H1 (cell line): ENCODE data around the gene MS4A18. TPM values are rescaled to one million over a fixed set of nuclear protein-coding genes. Genes with fewer than 3 reads are reported as not detected.

ENCODE experiments used
- polyA plus RNA-seq, 7 experiments: library from polyadenylated mRNA; depleted of rRNA in 3 of 7; stranded (reverse) in 5 of 7; unstranded in 2 of 7; fragments of >200 nt in 5 of 7; fragments of 200-250 nt in 2 of 7; gene quantifications; 1 replicate in 5 of 7; 2 replicates in 1 of 7; 4 replicates in 1 of 7; pipeline versions ENCODE4 v1.2.1 to v1.2.3, GENCODE V29; 2011 to 2013; ENCODE audit warnings: missing spikeins in 2 of 7, mixed read lengths in 2 of 7
- total RNA-seq: library from RNA; stranded (reverse); fragmentation: NEBNext Ultra II Directional; extraction: Animal tissue kit (Norgen Biotek cat#: 25700); gene quantifications from 2 replicates; pipeline ENCODE4 v1.2.1, GENCODE V29; 2021

Gene MS4A18
- total and polyA plus RNA-seq, 2 of the 8 experiments (the other 6 are each of a cell fraction or from before 2014, with no cell fraction given), result not detected

Other genes with a start within 250 kb of the MS4A18 start
- gene MS4A12, start 231.9 kb upstream of the MS4A18 start, total RNA-seq, result 0.39 TPM in 1 of 2 replicates, not detected in the other
- 0.14 and 0.24 TPM in 2 replicates for gene MS4A12, start 231.9 kb upstream of the MS4A18 start, polyA plus RNA-seq (2011; rRNA removed)
- not detected in 2 replicates for gene MS4A13, start 209.3 kb upstream of the MS4A18 start, total RNA-seq
- not detected in 2 replicates for gene MS4A13, start 209.3 kb upstream of the MS4A18 start, polyA plus RNA-seq (2011; rRNA removed)
- not detected in 2 replicates for gene MS4A8, start 25.1 kb upstream of the MS4A18 start, total RNA-seq
- gene MS4A8, start 25.1 kb upstream of the MS4A18 start, polyA plus RNA-seq (2011; rRNA removed), result not detected in 2 replicates
- gene MS4A15, start 32.1 kb downstream of the MS4A18 start, total RNA-seq, result 0.17 TPM in 1 of 2 replicates, not detected in the other
- gene MS4A15, start 32.1 kb downstream of the MS4A18 start, polyA plus RNA-seq (2011; rRNA removed), result 0.15 and 0.41 TPM in 2 replicates
- gene MS4A10, start 60.6 kb downstream of the MS4A18 start, total RNA-seq, result not detected in 2 replicates
- not detected in 2 replicates for gene MS4A10, start 60.6 kb downstream of the MS4A18 start, polyA plus RNA-seq (2011; rRNA removed)
- gene CCDC86, start 117.4 kb downstream of the MS4A18 start, total RNA-seq, result 76.4 and 77.1 TPM in 2 replicates
- 37.7 and 55.6 TPM in 2 replicates for gene CCDC86, start 117.4 kb downstream of the MS4A18 start, polyA plus RNA-seq (2011; rRNA removed)
- 0.11 TPM in 1 of 2 replicates, not detected in the other for gene PTGDR2, start 131.2 kb downstream of the MS4A18 start, total RNA-seq
- gene PTGDR2, start 131.2 kb downstream of the MS4A18 start, polyA plus RNA-seq (2011; rRNA removed), result 0.20 and 0.25 TPM in 2 replicates
- gene ZP1, start 142.8 kb downstream of the MS4A18 start, total RNA-seq, result not detected in 2 replicates
- 0.16 TPM in 1 of 2 replicates, not detected in the other for gene ZP1, start 142.8 kb downstream of the MS4A18 start, polyA plus RNA-seq (2011; rRNA removed)
- gene PRPF19, start 181.9 kb downstream of the MS4A18 start, total RNA-seq, result 140 and 141 TPM in 2 replicates
- gene PRPF19, start 181.9 kb downstream of the MS4A18 start, polyA plus RNA-seq (2011; rRNA removed), result 107 and 176 TPM in 2 replicates
- gene TMEM109, start 189.4 kb downstream of the MS4A18 start, total RNA-seq, result 30.3 and 30.7 TPM in 2 replicates
- gene TMEM109, start 189.4 kb downstream of the MS4A18 start, polyA plus RNA-seq (2011; rRNA removed), result 27.3 and 29.9 TPM in 2 replicates
- 97.9 and 98.2 TPM in 2 replicates for gene TMEM132A, start 199.7 kb downstream of the MS4A18 start, total RNA-seq
- gene TMEM132A, start 199.7 kb downstream of the MS4A18 start, polyA plus RNA-seq (2011; rRNA removed), result 46.6 and 69.0 TPM in 2 replicates
- gene SLC15A3, start 227.5 kb downstream of the MS4A18 start, total RNA-seq, result 25.8 and 33.7 TPM in 2 replicates
- 31.0 and 36.4 TPM in 2 replicates for gene SLC15A3, start 227.5 kb downstream of the MS4A18 start, polyA plus RNA-seq (2011; rRNA removed)
- 0.19 TPM in 1 of 2 replicates, not detected in the other for gene CD6, start 247.0 kb downstream of the MS4A18 start, total RNA-seq
- 0.03 TPM in 2 replicates for gene CD6, start 247.0 kb downstream of the MS4A18 start, polyA plus RNA-seq (2011; rRNA removed)